ENCODE measurements around the gene PKD1L1.

- no peak for TF ChIP-seq CTCF (IDR thresholded peaks at IDR 0.05; ENCODE audit: poor library complexity, severe bottlenecking)
- TF ChIP-seq RAD21 (conservative IDR thresholded peaks at IDR 0.05), result no peak
- TF ChIP-seq EZH2 (IDR thresholded peaks at IDR 0.05; ENCODE audit: borderline replicate concordance, insufficient read depth, low read length, poor library complexity, severe bottlenecking), result no peak
- TF ChIP-seq POLR2AphosphoS5 (IDR thresholded peaks at IDR 0.05), result no peak
- no peak for TF ChIP-seq EP300 (conservative IDR thresholded peaks at IDR 0.05; ENCODE audit: poor library complexity, severe bottlenecking)
- no peak for TF ChIP-seq MXI1 (conservative IDR thresholded peaks at IDR 0.05; ENCODE audit: poor library complexity, severe bottlenecking)
- no peak for TF ChIP-seq TAF1 (IDR thresholded peaks at IDR 0.05; ENCODE audit: low read depth)
Observed at GRCh38 chr7:47839381-47839780, 108.9 kb downstream of the PKD1L1 start.

Data from neural cell (in vitro differentiated cells).